Adrenal gland (tissue), 5 donors: Measurements from ENCODE around the gene TMEM256.

ENCODE experiments used
- POLR2A ChIP-seq, 2 donors: fragments of 450-650 bp; IDR thresholded peaks; one replicate each; pipeline ENCODE4 v1.6.1; 2017; ENCODE audit warnings: antibody characterized with exemption in 2 of 2, mild to moderate bottlenecking in 2 of 2, moderate library complexity in 1 of 2
- TF ChIP-seq, protein P1 (sequence below), 6 experiments: fragments of 450-650 bp in 4 of 6; fragments of 200-600 bp in 2 of 6; sonication (generic) in 1 of 6; IDR thresholded peaks; 1 replicate in 5 of 6; 2 replicates in 1 of 6; pipeline versions ENCODE4 v1.5.1 to v1.8.0; 2016 to 2021; ENCODE audit warnings: antibody characterized with exemption in 6 of 6, mild to moderate bottlenecking in 2 of 6, moderate library complexity in 1 of 6
- donor health status: DM: no; HTN: no; CAD: no.

DNA sequence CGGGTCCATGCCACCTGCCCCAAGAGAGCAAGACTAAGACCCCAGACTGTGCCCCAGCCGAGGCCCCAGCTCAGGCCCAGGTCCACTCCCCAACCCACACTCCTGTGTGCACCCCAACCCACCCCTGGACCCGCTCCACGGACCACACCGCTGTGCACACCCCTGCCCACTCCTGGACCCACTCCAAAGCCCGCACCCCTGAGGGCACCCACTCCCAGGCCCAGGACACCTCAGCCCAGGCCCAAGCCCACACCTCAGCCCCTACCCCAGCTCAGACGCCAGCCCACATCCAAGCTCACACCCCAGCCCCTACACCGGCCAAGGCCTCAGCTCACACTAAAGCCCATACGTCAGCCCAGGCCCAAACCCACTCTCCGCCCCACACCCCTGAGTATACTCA lies 25.8 kb upstream of the TMEM256 start:
- TF ChIP-seq, protein P1, sequence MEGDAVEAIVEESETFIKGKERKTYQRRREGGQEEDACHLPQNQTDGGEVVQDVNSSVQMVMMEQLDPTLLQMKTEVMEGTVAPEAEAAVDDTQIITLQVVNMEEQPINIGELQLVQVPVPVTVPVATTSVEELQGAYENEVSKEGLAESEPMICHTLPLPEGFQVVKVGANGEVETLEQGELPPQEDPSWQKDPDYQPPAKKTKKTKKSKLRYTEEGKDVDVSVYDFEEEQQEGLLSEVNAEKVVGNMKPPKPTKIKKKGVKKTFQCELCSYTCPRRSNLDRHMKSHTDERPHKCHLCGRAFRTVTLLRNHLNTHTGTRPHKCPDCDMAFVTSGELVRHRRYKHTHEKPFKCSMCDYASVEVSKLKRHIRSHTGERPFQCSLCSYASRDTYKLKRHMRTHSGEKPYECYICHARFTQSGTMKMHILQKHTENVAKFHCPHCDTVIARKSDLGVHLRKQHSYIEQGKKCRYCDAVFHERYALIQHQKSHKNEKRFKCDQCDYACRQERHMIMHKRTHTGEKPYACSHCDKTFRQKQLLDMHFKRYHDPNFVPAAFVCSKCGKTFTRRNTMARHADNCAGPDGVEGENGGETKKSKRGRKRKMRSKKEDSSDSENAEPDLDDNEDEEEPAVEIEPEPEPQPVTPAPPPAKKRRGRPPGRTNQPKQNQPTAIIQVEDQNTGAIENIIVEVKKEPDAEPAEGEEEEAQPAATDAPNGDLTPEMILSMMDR (IDR thresholded peaks at IDR 0.05) = no peak
- no peak for TF ChIP-seq POLR2A (IDR thresholded peaks at IDR 0.05)
